ENCODE data around the gene PRPF6. TPM values are rescaled to one million over a fixed set of nuclear protein-coding genes. Genes with fewer than 3 reads are reported as not detected.

The PRPF6 gene
- total RNA-seq, 1 experiment from 2014 or later = 181 TPM

- no peaks in the 10 kb centered on the region for H3K36me3 ChIP-seq (ENCODE audit: control insufficient read depth, insufficient read depth, low read length)
- ChIA-PET POLR2A (no interaction called here), CTCF (interaction anchor here (0.6 kb wide), 1 partner anchor 18 kb away, joined by 9 read pairs; no protein-coding TSS in a partner anchor)
- H3K4me1 Mint-ChIP-seq (ENCODE audit: low read depth, unreplicated experiment) = peaks cover 17% of the 10 kb centered on the region
- no peaks in the 10 kb centered on the region for H3K27me3 Mint-ChIP-seq (ENCODE audit: insufficient read depth, unreplicated experiment)
- intact Hi-C loops (cut with micrococcal nuclease; ENCODE audit: unreplicated experiment) = loop anchor here (2.0 kb wide), 1 partner anchor 15 kb away; the partner anchor contains the start of gene TCEA2
- H3K9me3 ChIP-seq = no peaks in the 10 kb centered on the region
- no peaks in the 10 kb centered on the region; the same call in 1 of the 2 replicates for H3K27me3 ChIP-seq (replicated peaks; ENCODE audit: control insufficient read depth, insufficient read depth, low read length)
- H3K4me1 ChIP-seq = peaks cover 20% of the 10 kb centered on the region
- no peak for TF ChIP-seq CTCF (IDR thresholded peaks at IDR 0.05; ENCODE audit: insufficient read depth in 1 of 2, low read depth in 1 of 2, low read length in 1 of 2, severe bottlenecking in 1 of 2, unreplicated experiment in 1 of 2)
- no peaks in the 10 kb centered on the region for H3K9me3 Mint-ChIP-seq (ENCODE audit: unreplicated experiment)
- DNase-seq = no peak
- H3K4me3 ChIP-seq (ENCODE audit: low read depth, low read length) = peak overlapping the region; percentile 96; the same call in 1 of the 2 replicates
- no peaks in the 10 kb centered on the region for H3K36me3 Mint-ChIP-seq (ENCODE audit: insufficient read depth, unreplicated experiment)
- H3K4me3 Mint-ChIP-seq (ENCODE audit: unreplicated experiment) = peak overlapping the region; percentile 88
- H3K27ac Mint-ChIP-seq (ENCODE audit: unreplicated experiment) = no peak overlapping the region
- no TSS peak for BruUV-seq (replicated peaks)
Measured at GRCh38 chr20:64077876-64078551, 97.1 kb downstream of the PRPF6 start.

GRCh38 chr20:64078934-64079272, 98.0 kb downstream of the PRPF6 start:
- intact Hi-C loops (cut with micrococcal nuclease; ENCODE audit: unreplicated experiment) = loop anchor here (2.0 kb wide), 1 partner anchor 16 kb away; the partner anchor contains the start of gene TCEA2
- TF ChIP-seq CTCF (IDR thresholded peaks at IDR 0.05; ENCODE audit: insufficient read depth in 1 of 2, low read depth in 1 of 2, low read length in 1 of 2, severe bottlenecking in 1 of 2, unreplicated experiment in 1 of 2) = no peak
- H3K36me3 Mint-ChIP-seq (ENCODE audit: insufficient read depth, unreplicated experiment) = no peaks in the 10 kb centered on the region
- ChIA-PET POLR2A (interaction anchor here (0.5 to 1.8 kb wide), 5 partner anchors 16 to 1285 kb away, joined by 3 to 10 read pairs (median 6); partner anchors contain the start of gene TCEA2), CTCF (interaction anchor here (0.5 to 1.9 kb wide), 7 partner anchors 9 to 548 kb away, joined by 3 to 15 read pairs (median 5); partner anchors contain the start of gene TCEA2)
- H3K9me3 ChIP-seq = no peaks in the 10 kb centered on the region
- peaks cover 26% of the 10 kb centered on the region for H3K4me1 ChIP-seq
- H3K4me3 ChIP-seq (ENCODE audit: low read depth, low read length) = peak overlapping the region; percentile 96
- peak overlapping the region; percentile 88 for H3K4me3 Mint-ChIP-seq (ENCODE audit: unreplicated experiment)
- no peaks in the 10 kb centered on the region; the same call in 1 of the 2 replicates for H3K27me3 ChIP-seq (replicated peaks; ENCODE audit: control insufficient read depth, insufficient read depth, low read length)
- BruUV-seq (replicated peaks) = TSS peak; percentile 41
- no peak for DNase-seq
- H3K27me3 Mint-ChIP-seq (ENCODE audit: insufficient read depth, unreplicated experiment) = no peaks in the 10 kb centered on the region
- no peaks in the 10 kb centered on the region for H3K9me3 Mint-ChIP-seq (ENCODE audit: unreplicated experiment)
- peak overlapping the region; percentile 75 for H3K27ac Mint-ChIP-seq (ENCODE audit: unreplicated experiment)
- H3K4me1 Mint-ChIP-seq (ENCODE audit: low read depth, unreplicated experiment) = peaks cover 17% of the 10 kb centered on the region
- H3K36me3 ChIP-seq (ENCODE audit: control insufficient read depth, insufficient read depth, low read length) = no peaks in the 10 kb centered on the region

DNA sequence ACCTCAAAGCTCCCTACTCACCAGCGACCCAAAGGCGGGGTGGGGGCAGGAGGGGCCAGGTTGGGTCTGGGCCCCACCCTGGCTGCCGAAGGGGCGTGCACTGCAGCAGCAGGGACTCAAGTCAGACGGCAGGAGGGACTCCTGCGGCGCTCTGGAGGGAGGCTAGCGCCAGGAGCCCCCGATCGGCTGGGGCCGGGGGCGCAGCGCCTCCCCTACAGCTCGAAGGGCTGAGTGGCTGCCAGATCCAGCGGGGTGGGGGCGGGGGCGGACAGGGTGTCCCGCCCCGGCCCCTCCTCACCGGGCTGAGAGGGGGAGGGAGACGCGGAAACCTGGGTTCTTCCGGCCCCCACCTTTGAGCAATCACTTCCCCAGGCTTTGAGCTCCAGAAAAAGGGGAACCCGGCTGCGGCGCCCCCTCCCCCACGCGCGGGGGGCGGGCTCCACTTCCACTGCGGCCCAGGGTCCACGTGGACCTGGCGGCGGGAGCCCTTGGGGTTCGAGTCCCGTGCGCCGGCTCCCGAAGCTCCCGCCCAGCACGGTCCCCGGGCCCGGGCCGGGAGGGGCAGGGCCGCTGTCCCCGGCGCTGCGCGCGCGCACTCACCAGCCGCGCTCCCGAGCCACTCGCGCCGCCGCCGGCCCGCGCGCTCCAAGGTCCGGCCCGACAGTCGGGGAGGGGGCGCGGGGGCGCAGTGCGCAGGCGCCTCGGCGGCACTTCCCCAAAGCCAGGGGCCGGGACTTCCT, 98.5 kb downstream of the PRPF6 start, which contains the start of gene RGS19:
Gene RGS19 (minus strand): TSS at position 246 of the 740 bp plus-strand sequence. CDS start 2,632 bp downstream, outside the sequence.
- intact Hi-C loops (cut with micrococcal nuclease; ENCODE audit: unreplicated experiment) = loop anchor here (2.0 kb wide), 1 partner anchor 17 kb away; the partner anchor contains the start of gene TCEA2
- Mint-ChIP-seq H3K9me3 (ENCODE audit: unreplicated experiment) (no peaks in the 10 kb centered on the region), H3K4me1 (ENCODE audit: low read depth, unreplicated experiment) (peaks cover 22% of the 10 kb centered on the region), H3K36me3 (ENCODE audit: insufficient read depth, unreplicated experiment) (peaks cover 5% of the 10 kb centered on the region), H3K27me3 (ENCODE audit: insufficient read depth, unreplicated experiment) (peaks cover 4% of the 10 kb centered on the region), H3K4me3 (ENCODE audit: unreplicated experiment) (peak within 1 kb of the TSS; percentile 88), H3K27ac (ENCODE audit: unreplicated experiment) (peak within 1 kb of the TSS; percentile 75)
- Histone ChIP-seq H3K36me3 (ENCODE audit: control insufficient read depth, insufficient read depth, low read length) (no peaks in the 10 kb centered on the region), H3K9me3 (no peaks in the 10 kb centered on the region), H3K4me1 (peaks cover 32% of the 10 kb centered on the region), H3K27me3 (replicated peaks; ENCODE audit: control insufficient read depth, insufficient read depth, low read length) (peaks cover 2% of the 10 kb centered on the region), H3K4me3 (ENCODE audit: low read depth, low read length) (peak within 1 kb of the TSS; percentile 96)
- peak in 1 of 2 experiments; percentile 18 for TF ChIP-seq CTCF (IDR thresholded peaks at IDR 0.05; ENCODE audit: insufficient read depth in 1 of 2, low read depth in 1 of 2, low read length in 1 of 2, severe bottlenecking in 1 of 2, unreplicated experiment in 1 of 2)
- CTCF ChIA-PET = interaction anchor here (0.5 to 1.9 kb wide), 12 partner anchors 10 to 548 kb away, joined by 3 to 15 read pairs (median 4); partner anchors contain the start of genes HELZ2, PRPF6 and TCEA2
- DNase-seq = peak; percentile 91 to 98
- BruUV-seq (replicated peaks) = no TSS peak
- POLR2A ChIA-PET = interaction anchor here (0.5 to 1.8 kb wide), 9 partner anchors 17 to 1285 kb away, joined by 3 to 10 read pairs (median 4); partner anchors contain the start of genes ARFGAP1, PRPF6 and TCEA2

Data from Caco-2 (cell line).